Nephron (organoid): Measurements from ENCODE around the gene COIL.

Experiments used
- H3K27ac Mint-ChIP-seq, 3 experiments: 2 replicates each; pipeline ENCODE4 v1.8.0; 2020; ENCODE audit warnings: mixed read lengths in 3 of 3, mild to moderate bottlenecking in 2 of 3, moderate library complexity in 1 of 3
- H3K27me3 Mint-ChIP-seq: 2 replicates; pipeline ENCODE4 v1.8.0; 2021; ENCODE audit warnings: low read depth, mild to moderate bottlenecking, moderate library complexity, mixed read lengths
- H3K36me3 Mint-ChIP-seq: 2 replicates; pipeline ENCODE4 v1.8.0; 2020; ENCODE audit warnings: low read depth, mixed read lengths
- H3K4me1 Mint-ChIP-seq: 2 replicates; pipeline ENCODE4 v1.8.0; 2020; ENCODE audit warnings: mixed read lengths
- H3K4me3 Mint-ChIP-seq, 3 experiments: 2 replicates each; pipeline ENCODE4 v1.8.0; 2020; ENCODE audit warnings: mild to moderate bottlenecking in 3 of 3, mixed read lengths in 3 of 3, moderate library complexity in 2 of 3
- H3K9me3 Mint-ChIP-seq: 2 replicates; pipeline ENCODE4 v1.8.0; 2020; ENCODE audit warnings: mixed read lengths
- CTCF ChIP-seq, 3 experiments: fragments of 200-600 bp; sonication (generic); IDR thresholded peaks; one replicate each; pipeline ENCODE4 v1.5.0; 2021; ENCODE audit warnings: antibody characterized with exemption in 3 of 3; ENCODE audit not compliant: unreplicated experiment in 3 of 3

Gene COIL

GRCh38 chr17:56930739-56931337 lies 30.0 kb downstream of the COIL start:
- Mint-ChIP-seq H3K4me3 (no peak overlapping the region), H3K27ac (no peak overlapping the region), H3K4me1 (peaks cover 4% of the 10 kb centered on the region), H3K9me3 (peaks cover 38% of the 10 kb centered on the region), H3K36me3 (peaks cover 41% of the 10 kb centered on the region), H3K27me3 (no peaks in the 10 kb centered on the region)
- no peak for TF ChIP-seq CTCF (IDR thresholded peaks at IDR 0.05; ENCODE audit: unreplicated experiment in 3 of 3)

- peaks cover 43% of the 10 kb centered on the region for H3K9me3 Mint-ChIP-seq
- no peak overlapping the region for H3K4me3 Mint-ChIP-seq
- H3K27me3 Mint-ChIP-seq: no peaks in the 10 kb centered on the region
- no peak overlapping the region for H3K27ac Mint-ChIP-seq
- peaks cover 4% of the 10 kb centered on the region for H3K4me1 Mint-ChIP-seq
- peaks cover 30% of the 10 kb centered on the region for H3K36me3 Mint-ChIP-seq
- TF ChIP-seq CTCF (IDR thresholded peaks at IDR 0.05; ENCODE audit: unreplicated experiment in 3 of 3): no peak
These were observed 31.4 kb downstream of the COIL start for GRCh38 chr17:56929362-56929969.

- H3K27ac Mint-ChIP-seq: no peak overlapping the region
- H3K36me3 Mint-ChIP-seq: peaks cover 22% of the 10 kb centered on the region
- TF ChIP-seq CTCF (IDR thresholded peaks at IDR 0.05; ENCODE audit: unreplicated experiment in 3 of 3): no peak
- H3K27me3 Mint-ChIP-seq: no peaks in the 10 kb centered on the region
- H3K4me1 Mint-ChIP-seq: peaks cover 4% of the 10 kb centered on the region
- H3K9me3 Mint-ChIP-seq: peaks cover 40% of the 10 kb centered on the region
- H3K4me3 Mint-ChIP-seq: no peak overlapping the region
These were observed 32.3 kb downstream of the COIL start for GRCh38 chr17:56928586-56928985.

- TF ChIP-seq CTCF (IDR thresholded peaks at IDR 0.05; ENCODE audit: unreplicated experiment in 3 of 3): no peak
- Mint-ChIP-seq H3K27ac (no peak overlapping the region), H3K4me3 (no peak overlapping the region), H3K27me3 (no peaks in the 10 kb centered on the region), H3K4me1 (no peaks in the 10 kb centered on the region), H3K9me3 (peaks cover 36% of the 10 kb centered on the region), H3K36me3 (peaks cover 10% of the 10 kb centered on the region)
These were observed 34.1 kb downstream of the COIL start for GRCh38 chr17:56926704-56927103.

GRCh38 chr17:56926270-56926669 lies 34.6 kb downstream of the COIL start:
- Mint-ChIP-seq H3K9me3 (peaks cover 36% of the 10 kb centered on the region), H3K36me3 (peaks cover 8% of the 10 kb centered on the region), H3K4me3 (no peak overlapping the region), H3K27ac (no peak overlapping the region), H3K27me3 (no peaks in the 10 kb centered on the region), H3K4me1 (no peaks in the 10 kb centered on the region)
- no peak for TF ChIP-seq CTCF (IDR thresholded peaks at IDR 0.05; ENCODE audit: unreplicated experiment in 3 of 3)

GRCh38 chr17:56925088-56925487 lies 35.8 kb downstream of the COIL start:
- no peak overlapping the region for H3K27ac Mint-ChIP-seq
- H3K4me1 Mint-ChIP-seq: no peaks in the 10 kb centered on the region
- H3K4me3 Mint-ChIP-seq: no peak overlapping the region
- H3K36me3 Mint-ChIP-seq: peaks cover 3% of the 10 kb centered on the region
- peaks cover 28% of the 10 kb centered on the region for H3K9me3 Mint-ChIP-seq
- H3K27me3 Mint-ChIP-seq: no peaks in the 10 kb centered on the region
- TF ChIP-seq CTCF (IDR thresholded peaks at IDR 0.05; ENCODE audit: unreplicated experiment in 3 of 3): no peak
